SK-N-MC (cell line): ENCODE measurements around the gene RRAGD.

Experiments
- EZH2 ChIP-seq: fragments of 200-600 bp; sonication (generic); IDR thresholded peaks from one replicate; pipeline ENCODE4 v1.6.1; 2017; ENCODE audit warnings: antibody characterized with exemption
- FOXP2 ChIP-seq: optimal IDR thresholded peaks from 2 replicates; pipeline ENCODE3; 2011; ENCODE audit warnings: mild to moderate bottlenecking, moderate library complexity; ENCODE audit not compliant: insufficient read depth; ENCODE audit errors: extremely low read length, control extremely low read depth

DNA sequence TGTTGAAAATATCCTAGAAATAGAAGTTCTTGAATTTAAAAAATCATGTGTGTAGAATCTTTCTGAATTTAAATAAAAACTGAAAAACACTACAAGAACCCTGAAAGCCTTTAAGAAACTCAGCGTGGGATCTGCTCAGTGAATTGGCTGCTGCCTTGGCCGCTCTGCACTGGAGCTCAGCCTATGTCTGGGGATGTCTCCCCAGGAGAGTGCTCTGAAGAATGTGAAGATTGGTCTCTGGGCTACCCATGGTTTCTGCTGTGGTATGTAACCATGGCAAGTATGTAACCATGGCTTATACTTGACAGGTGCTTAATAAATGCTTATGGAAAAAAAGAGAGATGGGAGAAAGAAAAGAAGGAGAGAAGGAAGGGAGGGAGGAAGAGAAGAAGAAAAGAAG, 3.1 kb upstream of the RRAGD start:
- no peak for TF ChIP-seq EZH2
- no peak for TF ChIP-seq FOXP2
